Osteoblast (primary cell): ENCODE data around the gene INTS7. TPM values are rescaled to one million over a fixed set of nuclear protein-coding genes. Genes with fewer than 3 reads are reported as not detected.

Experiments
- DNase-seq: peaks from one replicate; pipeline ENCODE4 v3.0.0; 2011; ENCODE audit warnings: low spot score, mixed read lengths; ENCODE audit not compliant: insufficient read length; ENCODE audit errors: missing footprints
- H2AFZ ChIP-seq: 2 replicates; pipeline ENCODE4 v1.6.0; 2011; ENCODE audit warnings: mild to moderate bottlenecking, low read length
- H3K27ac ChIP-seq: 2 replicates; pipeline ENCODE4 v1.5.1; 2011; ENCODE audit warnings: mild to moderate bottlenecking, low read depth, low read length, moderate library complexity
- H3K27me3 ChIP-seq: 2 replicates; pipeline ENCODE4 v1.6.0; 2012; ENCODE audit warnings: mild to moderate bottlenecking, control low read depth, inconsistent platforms, low read length, moderate library complexity; ENCODE audit not compliant: insufficient read depth
- H3K36me3 ChIP-seq: 2 replicates; pipeline ENCODE4 v1.5.1; 2011; ENCODE audit warnings: mild to moderate bottlenecking, low read length, control low read depth, moderate library complexity; ENCODE audit not compliant: insufficient read depth
- H3K4me1 ChIP-seq: 2 replicates; pipeline ENCODE4 v1.5.1; 2011; ENCODE audit warnings: mild to moderate bottlenecking, low read length, control low read depth, moderate library complexity; ENCODE audit not compliant: insufficient read depth
- H3K4me2 ChIP-seq: 2 replicates; pipeline ENCODE4 v1.6.0; 2011; ENCODE audit warnings: mild to moderate bottlenecking, low read length; ENCODE audit not compliant: insufficient read depth
- H3K4me3 ChIP-seq: fragments of 200-600 bp; sonication (generic); 3 replicates; pipeline ENCODE4 v1.5.1; 2012; ENCODE audit warnings: mild to moderate bottlenecking, low read length, inconsistent platforms; ENCODE audit not compliant: insufficient read depth
- H3K79me2 ChIP-seq: 2 replicates; pipeline ENCODE4 v1.6.0; 2012; ENCODE audit warnings: mild to moderate bottlenecking, low read length, control low read depth, inconsistent platforms; ENCODE audit not compliant: insufficient read depth
- H3K9me3 ChIP-seq: 2 replicates; pipeline ENCODE4 v1.5.1; 2011; ENCODE audit warnings: low read depth, low read length, control low read depth
- H4K20me1 ChIP-seq: 2 replicates; pipeline ENCODE4 v1.6.0; 2012; ENCODE audit warnings: mild to moderate bottlenecking, low read length, control low read depth; ENCODE audit not compliant: insufficient read depth
- total RNA-seq: library from RNA; depleted of rRNA; stranded (reverse); fragments of >200 nt; gene quantifications from 2 replicates; pipeline ENCODE4 v1.2.3, GENCODE V29; 2012
- TF ChIP-seq, protein P1 (sequence below): IDR thresholded peaks from 2 replicates; pipeline ENCODE4 v1.5.1; 2011; ENCODE audit warnings: mild to moderate bottlenecking, low read depth, low read length, moderate library complexity; ENCODE audit errors: extremely low read depth

Gene INTS7
- total RNA-seq, 1 donor: 20.3 TPM

- peaks cover 2% of the 10 kb centered on the region for H3K27me3 ChIP-seq
- peaks cover 11% of the 10 kb centered on the region for H3K4me1 ChIP-seq
- no peaks in the 10 kb centered on the region for H3K79me2 ChIP-seq
- no peak overlapping the region for H3K27ac ChIP-seq
- H4K20me1 ChIP-seq: no peaks in the 10 kb centered on the region
- TF ChIP-seq, protein P1, sequence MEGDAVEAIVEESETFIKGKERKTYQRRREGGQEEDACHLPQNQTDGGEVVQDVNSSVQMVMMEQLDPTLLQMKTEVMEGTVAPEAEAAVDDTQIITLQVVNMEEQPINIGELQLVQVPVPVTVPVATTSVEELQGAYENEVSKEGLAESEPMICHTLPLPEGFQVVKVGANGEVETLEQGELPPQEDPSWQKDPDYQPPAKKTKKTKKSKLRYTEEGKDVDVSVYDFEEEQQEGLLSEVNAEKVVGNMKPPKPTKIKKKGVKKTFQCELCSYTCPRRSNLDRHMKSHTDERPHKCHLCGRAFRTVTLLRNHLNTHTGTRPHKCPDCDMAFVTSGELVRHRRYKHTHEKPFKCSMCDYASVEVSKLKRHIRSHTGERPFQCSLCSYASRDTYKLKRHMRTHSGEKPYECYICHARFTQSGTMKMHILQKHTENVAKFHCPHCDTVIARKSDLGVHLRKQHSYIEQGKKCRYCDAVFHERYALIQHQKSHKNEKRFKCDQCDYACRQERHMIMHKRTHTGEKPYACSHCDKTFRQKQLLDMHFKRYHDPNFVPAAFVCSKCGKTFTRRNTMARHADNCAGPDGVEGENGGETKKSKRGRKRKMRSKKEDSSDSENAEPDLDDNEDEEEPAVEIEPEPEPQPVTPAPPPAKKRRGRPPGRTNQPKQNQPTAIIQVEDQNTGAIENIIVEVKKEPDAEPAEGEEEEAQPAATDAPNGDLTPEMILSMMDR: no peak
- DNase-seq: no peak
- H3K4me3 ChIP-seq: no peak overlapping the region
- no peak overlapping the region for H3K4me2 ChIP-seq
- no peaks in the 10 kb centered on the region for H3K36me3 ChIP-seq
- H2AFZ ChIP-seq: no peak overlapping the region
- no peaks in the 10 kb centered on the region for H3K9me3 ChIP-seq
Observed at GRCh38 chr1:211910113-211910884, 125.1 kb downstream of the INTS7 start.

- TF ChIP-seq, protein P1: no peak
- no peaks in the 10 kb centered on the region for H4K20me1 ChIP-seq
- DNase-seq: no peak
- no peaks in the 10 kb centered on the region for H3K9me3 ChIP-seq
- peaks cover 2% of the 10 kb centered on the region for H3K27me3 ChIP-seq
- no peak overlapping the region for H3K4me3 ChIP-seq
- no peaks in the 10 kb centered on the region for H3K79me2 ChIP-seq
- no peak overlapping the region for H3K27ac ChIP-seq
- H2AFZ ChIP-seq: no peak overlapping the region
- H3K4me2 ChIP-seq: no peak overlapping the region
- H3K4me1 ChIP-seq: peaks cover 11% of the 10 kb centered on the region
- no peaks in the 10 kb centered on the region for H3K36me3 ChIP-seq
Observed at GRCh38 chr1:211909395-211909794, 126.0 kb downstream of the INTS7 start.

DNA sequence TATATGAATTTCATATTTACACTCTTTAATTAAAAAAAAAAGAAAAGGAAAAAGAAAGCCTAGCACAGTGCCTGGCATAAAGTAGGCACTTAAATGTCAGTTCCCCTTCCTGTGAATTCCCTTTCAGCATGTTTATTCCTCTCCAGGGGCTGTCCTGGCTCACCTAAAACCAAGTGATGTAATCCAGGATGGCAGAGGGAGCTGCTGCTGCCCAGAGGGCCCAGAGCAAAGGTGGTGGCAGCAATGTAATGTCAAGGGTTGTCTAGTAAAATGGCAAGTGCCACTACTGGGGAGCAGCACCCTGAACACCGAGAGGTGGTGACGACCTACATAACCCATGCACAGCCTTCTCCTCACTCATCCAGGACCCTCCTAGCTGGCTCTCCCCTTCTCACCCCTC lies 126.4 kb downstream of the INTS7 start:
- DNase-seq: no peak
- Histone ChIP-seq H3K79me2 (no peaks in the 10 kb centered on the region), H3K27ac (no peak overlapping the region), H3K27me3 (peaks cover 2% of the 10 kb centered on the region), H4K20me1 (no peaks in the 10 kb centered on the region), H3K4me1 (peaks cover 11% of the 10 kb centered on the region), H3K4me3 (no peak overlapping the region), H3K9me3 (no peaks in the 10 kb centered on the region), H3K36me3 (no peaks in the 10 kb centered on the region), H3K4me2 (no peak overlapping the region), H2AFZ (no peak overlapping the region)
- TF ChIP-seq, protein P1: no peak

DNA sequence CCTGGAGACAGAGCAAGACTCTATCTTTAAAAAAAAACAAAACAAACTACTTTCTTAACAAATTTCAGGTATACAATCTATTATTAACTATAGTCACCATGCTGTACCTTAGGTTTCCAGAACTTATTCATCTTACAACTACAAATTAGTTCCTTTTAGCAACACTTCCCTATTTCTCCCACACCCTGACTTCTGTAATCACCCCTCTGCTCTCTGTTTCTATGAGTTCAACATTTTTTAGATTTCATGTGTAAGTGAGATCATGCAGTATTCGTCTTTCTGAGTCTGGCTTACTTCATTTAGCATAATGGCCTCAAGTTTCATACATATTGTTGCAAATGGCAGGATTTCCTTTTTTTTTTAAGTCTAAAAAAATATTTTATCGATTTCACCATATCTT lies 126.9 kb downstream of the INTS7 start:
- H2AFZ ChIP-seq: no peak overlapping the region
- no peaks in the 10 kb centered on the region for H3K79me2 ChIP-seq
- DNase-seq: no peak
- peaks cover 2% of the 10 kb centered on the region for H3K27me3 ChIP-seq
- H3K4me2 ChIP-seq: no peak overlapping the region
- no peak overlapping the region for H3K4me3 ChIP-seq
- H3K27ac ChIP-seq: no peak overlapping the region
- TF ChIP-seq, protein P1: no peak
- no peaks in the 10 kb centered on the region for H4K20me1 ChIP-seq
- no peaks in the 10 kb centered on the region for H3K9me3 ChIP-seq
- peaks cover 11% of the 10 kb centered on the region for H3K4me1 ChIP-seq
- H3K36me3 ChIP-seq: no peaks in the 10 kb centered on the region
